CD4-positive, alpha-beta T cell (primary cell): ENCODE measurements around the gene NTNG2. TPM values are rescaled to one million over a fixed set of nuclear protein-coding genes. Genes with fewer than 3 reads are reported as not detected.
"Not testable (repeated sequence)": the region's sequence is repeated elsewhere in the genome, so short reads cannot be mapped to it uniquely, and the experiment has no call there.

Experiments
- ATAC-seq: fragments of 200-7000 bp; cut with Tn5 transposase; one replicate; pipeline ENCODE4 v1.10.0; 2022; ENCODE audit warnings: mild to moderate bottlenecking; ENCODE audit not compliant: poor library complexity
- CTCF ChIA-PET: fragments of 350-600 bp; sonication (Branson Sonifier 250); formaldehyde crosslinking; loops from one replicate; lab custom pipeline; 2021; ENCODE audit warnings: antibody characterized with exemption, inconsistent platforms; lab: Charles Lee
- POLR2A ChIA-PET: fragments of 350-600 bp; sonication (Branson Sonifier 250); formaldehyde crosslinking; loops from one replicate; lab custom pipeline; 2021; ENCODE audit warnings: antibody characterized with exemption, inconsistent platforms; lab: Charles Lee
- DNase-seq, 14 experiments: peaks; one replicate each; pipeline ENCODE4 v3.0.0-alpha.2; 2013 to 2020; ENCODE audit warnings: mixed read lengths in 2 of 14
- H3K27ac ChIP-seq, 2 donors: one replicate each; pipeline versions ENCODE4 v1.5.1 to v1.7.0; 2013; ENCODE audit warnings: low read length in 2 of 2, low read depth in 1 of 2, mild to moderate bottlenecking in 1 of 2
- H3K27me3 ChIP-seq, 2 experiments: 1 replicate in 1 of 2; 2 replicates in 1 of 2; pipeline versions ENCODE4 v1.6.1 to v1.7.0; 2013; ENCODE audit warnings: low read length in 2 of 2, control low read depth in 1 of 2, mild to moderate bottlenecking in 1 of 2, moderate library complexity in 1 of 2; ENCODE audit not compliant: insufficient read depth in 2 of 2, control insufficient read depth in 1 of 2
- H3K36me3 ChIP-seq: one replicate; pipeline ENCODE4 v1.6.1; 2013; ENCODE audit warnings: low read length, control low read depth; ENCODE audit not compliant: insufficient read depth
- H3K4me1 ChIP-seq: one replicate; pipeline ENCODE4 v1.6.1; 2013; ENCODE audit warnings: low read length, control low read depth; ENCODE audit not compliant: insufficient read depth
- H3K4me3 ChIP-seq: one replicate; pipeline ENCODE4 v1.5.1; 2013; ENCODE audit warnings: mild to moderate bottlenecking, low read length, moderate library complexity
- H3K9me3 ChIP-seq, 2 experiments: 1 replicate in 1 of 2; 2 replicates in 1 of 2; pipeline versions ENCODE4 v1.6.1 to v1.7.0; 2013; ENCODE audit warnings: low read length in 2 of 2, mild to moderate bottlenecking in 2 of 2, control low read depth in 1 of 2, moderate library complexity in 1 of 2; ENCODE audit not compliant: control insufficient read depth in 1 of 2, insufficient read depth in 1 of 2
- H3K27ac Mint-ChIP-seq: one replicate; pipeline ENCODE4 v1.8.0; 2020; ENCODE audit warnings: mixed read lengths
- H3K27me3 Mint-ChIP-seq: one replicate; pipeline ENCODE4 v1.8.0; 2021; ENCODE audit warnings: mixed read lengths
- H3K36me3 Mint-ChIP-seq: one replicate; pipeline ENCODE4 v1.8.0; 2021; ENCODE audit warnings: low read depth, mixed read lengths
- H3K4me1 Mint-ChIP-seq: one replicate; pipeline ENCODE4 v1.8.0; 2021; ENCODE audit warnings: low read depth, mixed read lengths
- H3K4me3 Mint-ChIP-seq: one replicate; pipeline ENCODE4 v1.8.0; 2020; ENCODE audit warnings: mild to moderate bottlenecking, mixed read lengths
- H3K9me3 Mint-ChIP-seq: one replicate; pipeline ENCODE4 v1.8.0; 2020; ENCODE audit warnings: mixed read lengths
- CTCF ChIP-seq: fragments of 200-600 bp; IDR thresholded peaks from one replicate; pipeline ENCODE4 v1.8.0; 2022; ENCODE audit warnings: antibody characterized with exemption, mild to moderate bottlenecking
- intact Hi-C, 2 experiments: fragments of 100-400 bp; cut with DNase I in 1 of 2; cut with micrococcal nuclease in 1 of 2; formaldehyde crosslinking; loops; one replicate each; pipeline versions ENCODE4 v1.15.1 to v1.9.0; 2023 to 2025; cut with DNase I, micrococcal nuclease
- total RNA-seq, 174 experiments: library from RNA in 2 of 174; stranded (reverse) in 2 of 174; gene quantifications; one replicate each; pipeline ENCODE4 v1.2.3 and lab custom pipeline; 2021 to 2026

The NTNG2 gene
- total RNA-seq, 2 experiments from 2014 or later = 2.2 to 2.6 TPM

- no peaks in the 10 kb centered on the region for H3K9me3 Mint-ChIP-seq
- no peak overlapping the region for H3K27ac Mint-ChIP-seq
- H3K9me3 ChIP-seq = peaks cover 0 to 5% of the 10 kb centered on the region in 2 experiments
- peaks cover 92% of the 10 kb centered on the region for H3K27me3 Mint-ChIP-seq
- peaks cover 14% of the 10 kb centered on the region for H3K4me1 ChIP-seq
- no peak overlapping the region for H3K4me3 Mint-ChIP-seq
- no peaks in the 10 kb centered on the region for H3K36me3 Mint-ChIP-seq
- ATAC-seq (no peak), DNase-seq (no peak)
- ChIA-PET POLR2A (no interaction called here), CTCF (no interaction called here)
- H3K36me3 ChIP-seq = no peaks in the 10 kb centered on the region
- TF ChIP-seq CTCF = no peak
- H3K4me1 Mint-ChIP-seq = peaks cover 9% of the 10 kb centered on the region
- H3K27me3 ChIP-seq = peaks cover 25 to 35% of the 10 kb centered on the region in 2 experiments
- intact Hi-C loops = no loop called here
- H3K4me3 ChIP-seq = no peak overlapping the region
- no peak overlapping the region for H3K27ac ChIP-seq
These were observed 33.8 kb upstream of the NTNG2 start for GRCh38 chr9:132127888-132128534.

GRCh38 chr9:132129535-132129934 is 32.3 kb upstream of the NTNG2 start:
- POLR2A ChIA-PET = no interaction called here
- peaks cover 88% of the 10 kb centered on the region for H3K27me3 Mint-ChIP-seq
- H3K36me3 Mint-ChIP-seq = no peaks in the 10 kb centered on the region
- H3K4me3 Mint-ChIP-seq = no peak overlapping the region
- Histone ChIP-seq H3K9me3 (peaks cover 0 to 5% of the 10 kb centered on the region in 2 experiments), H3K36me3 (no peaks in the 10 kb centered on the region), H3K4me3 (no peak overlapping the region), H3K27ac (no peak overlapping the region), H3K27me3 (peaks cover 22 to 33% of the 10 kb centered on the region in 2 experiments), H3K4me1 (peaks cover 14% of the 10 kb centered on the region)
- no peak for TF ChIP-seq CTCF
- no peaks in the 10 kb centered on the region for H3K9me3 Mint-ChIP-seq
- no peak for DNase-seq
- no peak for ATAC-seq
- intact Hi-C loops = no loop called here
- CTCF ChIA-PET = no interaction called here
- no peak overlapping the region for H3K27ac Mint-ChIP-seq
- H3K4me1 Mint-ChIP-seq = peaks cover 9% of the 10 kb centered on the region

GRCh38 chr9:132134085-132134484 is 27.8 kb upstream of the NTNG2 start:
- H3K9me3 ChIP-seq, intact Hi-C loops, H3K27ac ChIP-seq, H3K4me1 ChIP-seq, DNase-seq, H3K27ac Mint-ChIP-seq, H3K4me1 Mint-ChIP-seq, POLR2A ChIA-PET, H3K4me3 Mint-ChIP-seq, H3K36me3 Mint-ChIP-seq, H3K9me3 Mint-ChIP-seq, ATAC-seq, H3K4me3 ChIP-seq, H3K36me3 ChIP-seq: not testable (repeated sequence)
- peaks cover 75% of the 10 kb centered on the region for H3K27me3 Mint-ChIP-seq
- CTCF ChIA-PET = interaction anchor here (2.0 kb wide), 1 partner anchor 36 kb away, joined by 5 read pairs; no protein-coding TSS in a partner anchor
- peaks cover 18 to 36% of the 10 kb centered on the region in 2 experiments for H3K27me3 ChIP-seq
